GM10266 (cell line): ENCODE measurements around the gene PDK3.

Experiments used
- DNase-seq: peaks from one replicate; pipeline ENCODE4 v3.0.0; 2012; ENCODE audit errors: extremely low spot score
- TF ChIP-seq, protein P1 (sequence below): IDR thresholded peaks from 2 replicates; pipeline ENCODE4 v1.5.1; 2012; ENCODE audit warnings: mild to moderate bottlenecking, low read depth; ENCODE audit not compliant: control insufficient read depth, insufficient read depth; ENCODE audit errors: missing control alignments

The PDK3 gene

DNA sequence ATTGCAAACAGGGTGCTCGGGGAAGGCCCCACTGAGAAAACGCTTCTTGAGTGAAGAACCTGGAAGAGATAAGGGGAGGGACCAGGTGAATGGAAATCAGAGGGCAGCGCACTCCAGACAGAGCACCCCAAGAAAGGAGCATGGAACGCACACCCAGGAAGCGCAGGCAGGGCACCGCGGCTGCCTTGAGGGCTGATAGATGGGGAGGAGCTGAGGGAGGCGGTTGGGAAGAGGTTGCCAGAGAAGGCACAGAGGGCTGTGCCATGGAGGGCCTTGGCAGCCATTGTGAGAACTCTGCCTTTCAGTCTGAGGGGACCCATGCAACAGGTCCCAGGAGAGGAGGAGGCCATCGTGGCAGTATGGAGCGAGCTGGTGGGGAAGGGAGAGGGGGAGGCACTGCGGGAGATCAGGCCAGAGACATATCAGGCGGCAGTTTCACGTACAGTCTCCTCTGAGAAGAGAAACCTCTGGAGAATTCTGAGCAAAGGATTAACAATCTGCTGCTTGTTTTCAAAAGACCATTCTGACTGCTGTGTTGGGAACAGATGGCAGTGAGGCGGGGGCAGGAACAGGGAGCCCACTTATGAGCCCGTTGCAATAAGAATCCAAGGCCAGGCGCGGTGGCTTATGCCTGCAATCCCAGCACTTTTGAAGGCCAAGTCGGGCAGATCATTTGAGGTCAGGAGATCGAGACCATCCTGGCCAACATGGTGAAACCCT lies 98.4 kb downstream of the PDK3 start:
- no peak for DNase-seq

DNA sequence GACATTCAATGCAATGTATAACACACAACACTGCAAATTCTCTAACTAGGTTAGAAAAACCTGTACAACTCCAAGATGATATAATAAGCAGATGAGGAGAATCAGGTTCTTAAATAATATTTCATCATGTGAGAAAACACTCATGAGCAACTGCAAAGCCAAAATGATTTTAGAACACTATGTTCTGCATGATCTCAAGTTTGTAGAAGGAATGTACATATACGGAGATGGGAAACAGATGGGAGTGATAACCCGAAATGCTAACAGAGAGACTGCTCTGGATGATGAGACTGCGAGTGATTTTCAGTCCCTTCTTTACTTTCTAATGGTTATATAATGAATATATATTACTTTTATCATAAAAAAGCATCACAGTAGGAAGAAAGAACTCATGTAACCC lies 101.2 kb downstream of the PDK3 start:
- TF ChIP-seq, protein P1, sequence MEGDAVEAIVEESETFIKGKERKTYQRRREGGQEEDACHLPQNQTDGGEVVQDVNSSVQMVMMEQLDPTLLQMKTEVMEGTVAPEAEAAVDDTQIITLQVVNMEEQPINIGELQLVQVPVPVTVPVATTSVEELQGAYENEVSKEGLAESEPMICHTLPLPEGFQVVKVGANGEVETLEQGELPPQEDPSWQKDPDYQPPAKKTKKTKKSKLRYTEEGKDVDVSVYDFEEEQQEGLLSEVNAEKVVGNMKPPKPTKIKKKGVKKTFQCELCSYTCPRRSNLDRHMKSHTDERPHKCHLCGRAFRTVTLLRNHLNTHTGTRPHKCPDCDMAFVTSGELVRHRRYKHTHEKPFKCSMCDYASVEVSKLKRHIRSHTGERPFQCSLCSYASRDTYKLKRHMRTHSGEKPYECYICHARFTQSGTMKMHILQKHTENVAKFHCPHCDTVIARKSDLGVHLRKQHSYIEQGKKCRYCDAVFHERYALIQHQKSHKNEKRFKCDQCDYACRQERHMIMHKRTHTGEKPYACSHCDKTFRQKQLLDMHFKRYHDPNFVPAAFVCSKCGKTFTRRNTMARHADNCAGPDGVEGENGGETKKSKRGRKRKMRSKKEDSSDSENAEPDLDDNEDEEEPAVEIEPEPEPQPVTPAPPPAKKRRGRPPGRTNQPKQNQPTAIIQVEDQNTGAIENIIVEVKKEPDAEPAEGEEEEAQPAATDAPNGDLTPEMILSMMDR: no peak
- DNase-seq: no peak

More for the DNA sequence above, 98.4 kb downstream of the PDK3 start:
- TF ChIP-seq, protein P1: no peak

- TF ChIP-seq, protein P1: no peak
Observed at GRCh38 chrX:24567169-24567568, 102.1 kb downstream of the PDK3 start.

GRCh38 chrX:24574743-24575142 lies 109.7 kb downstream of the PDK3 start:
- TF ChIP-seq, protein P1: no peak
- DNase-seq: no peak

More at GRCh38 chrX:24567169-24567568, 102.1 kb downstream of the PDK3 start:
- DNase-seq: no peak

DNA sequence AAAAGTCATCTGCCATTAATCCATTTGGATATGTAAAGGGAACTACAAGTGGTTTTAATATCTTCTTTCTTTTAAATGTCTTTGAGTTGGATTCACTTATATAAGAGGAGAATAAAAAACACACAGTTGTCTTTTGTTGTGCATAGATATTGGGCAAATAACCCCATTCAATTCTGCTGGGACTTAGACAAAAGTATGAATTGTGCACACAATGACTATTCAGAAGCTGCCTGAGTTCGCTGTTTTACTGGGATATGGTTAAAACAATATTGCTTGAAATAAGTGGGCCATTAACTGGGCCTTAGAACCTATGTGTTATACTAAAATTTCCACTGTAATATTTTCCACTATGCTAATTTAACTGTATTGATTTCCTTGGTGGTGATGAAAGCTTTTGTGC lies 110.4 kb downstream of the PDK3 start:
- no peak for DNase-seq
- TF ChIP-seq, protein P1: no peak

DNA sequence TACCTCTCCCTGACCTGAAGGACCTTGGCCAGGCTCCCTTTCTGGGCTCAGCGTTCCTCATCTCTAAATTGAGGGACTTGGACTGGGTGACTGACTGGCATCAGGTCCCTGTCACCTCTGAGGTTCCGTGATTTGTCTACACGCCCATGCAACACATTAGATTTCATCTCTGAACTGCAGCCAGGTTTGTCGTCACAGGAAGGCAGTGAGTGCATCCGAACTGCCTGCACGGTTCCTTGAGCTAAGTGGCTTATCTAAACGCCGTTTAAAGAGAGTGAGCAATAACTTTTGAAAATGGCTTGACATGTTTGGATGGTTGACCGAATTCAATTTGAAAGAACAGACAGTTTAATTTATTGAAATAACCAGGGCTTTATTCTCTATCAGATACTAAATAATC lies 112.0 kb downstream of the PDK3 start:
- no peak for DNase-seq
- TF ChIP-seq, protein P1: no peak
